Ishikawa (cell line): ENCODE measurements around the gene PCDH9.

Experiments used
- CEBPB ChIP-seq: IDR thresholded peaks from 2 replicates; pipeline ENCODE4 v1.6.1; 2012
- CREB1 ChIP-seq: IDR thresholded peaks from 2 replicates; pipeline ENCODE4 v1.6.1; 2012; ENCODE audit warnings: low read depth
- EGR1 ChIP-seq: IDR thresholded peaks from 2 replicates; pipeline ENCODE4 v1.6.1; 2012
- EP300 ChIP-seq: IDR thresholded peaks from 2 replicates; pipeline ENCODE4 v1.6.1; 2012; ENCODE audit warnings: borderline replicate concordance
- FOXM1 ChIP-seq: IDR thresholded peaks from 2 replicates; pipeline ENCODE4 v1.6.1; 2012; ENCODE audit warnings: low read depth, borderline replicate concordance
- NFIC ChIP-seq: IDR thresholded peaks from 2 replicates; pipeline ENCODE4 v1.6.1; 2012
- RAD21 ChIP-seq: IDR thresholded peaks from 2 replicates; pipeline ENCODE4 v1.6.1; 2012; ENCODE audit warnings: low read depth
- REST ChIP-seq: IDR thresholded peaks from 2 replicates; pipeline ENCODE4 v1.6.1; 2012; ENCODE audit warnings: low read depth, mild to moderate bottlenecking
- TAF1 ChIP-seq: IDR thresholded peaks from 2 replicates; pipeline ENCODE4 v1.6.1; 2012; ENCODE audit warnings: low read depth, mild to moderate bottlenecking
- TCF12 ChIP-seq: IDR thresholded peaks from 2 replicates; pipeline ENCODE4 v1.6.1; 2012; ENCODE audit warnings: low read depth
- TEAD4 ChIP-seq: IDR thresholded peaks from 2 replicates; pipeline ENCODE4 v1.6.1; 2012
- YY1 ChIP-seq: IDR thresholded peaks from 2 replicates; pipeline ENCODE4 v1.6.1; 2012; ENCODE audit warnings: low read depth
- ZBTB7A ChIP-seq: IDR thresholded peaks from 2 replicates; pipeline ENCODE4 v1.6.1; 2012; ENCODE audit warnings: low read depth
- TF ChIP-seq, protein P1 (sequence below): IDR thresholded peaks from 2 replicates; pipeline ENCODE4 v1.6.1; 2012
- TF ChIP-seq, protein P2 (sequence below): IDR thresholded peaks from 2 replicates; pipeline ENCODE4 v1.6.1; 2012

The PCDH9 gene

GRCh38 chr13:66354879-66355751, 875.0 kb downstream of the PCDH9 start:
- TF ChIP-seq EGR1, result no peak
- TF ChIP-seq, protein P1, sequence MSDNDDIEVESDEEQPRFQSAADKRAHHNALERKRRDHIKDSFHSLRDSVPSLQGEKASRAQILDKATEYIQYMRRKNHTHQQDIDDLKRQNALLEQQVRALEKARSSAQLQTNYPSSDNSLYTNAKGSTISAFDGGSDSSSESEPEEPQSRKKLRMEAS, result no peak
- TF ChIP-seq YY1, result no peak
- TF ChIP-seq CEBPB, result no peak
- TF ChIP-seq TCF12, result no peak
- no peak for TF ChIP-seq CREB1
- TF ChIP-seq, protein P2, sequence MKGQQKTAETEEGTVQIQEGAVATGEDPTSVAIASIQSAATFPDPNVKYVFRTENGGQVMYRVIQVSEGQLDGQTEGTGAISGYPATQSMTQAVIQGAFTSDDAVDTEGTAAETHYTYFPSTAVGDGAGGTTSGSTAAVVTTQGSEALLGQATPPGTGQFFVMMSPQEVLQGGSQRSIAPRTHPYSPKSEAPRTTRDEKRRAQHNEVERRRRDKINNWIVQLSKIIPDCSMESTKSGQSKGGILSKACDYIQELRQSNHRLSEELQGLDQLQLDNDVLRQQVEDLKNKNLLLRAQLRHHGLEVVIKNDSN, result no peak
- no peak for TF ChIP-seq ZBTB7A

- no peak for TF ChIP-seq EP300
- no peak for TF ChIP-seq CREB1
- TF ChIP-seq TEAD4, result no peak
- TF ChIP-seq, protein P2, result no peak
- TF ChIP-seq NFIC, result no peak
- TF ChIP-seq TCF12, result no peak
- TF ChIP-seq RAD21, result no peak
Measured at GRCh38 chr13:66353664-66354063, 876.5 kb downstream of the PCDH9 start.

GRCh38 chr13:66349966-66350365, 880.2 kb downstream of the PCDH9 start:
- TF ChIP-seq TEAD4, result peak; percentile 34
- TF ChIP-seq ZBTB7A, result no peak
- TF ChIP-seq, protein P1, result no peak
- TF ChIP-seq REST, result no peak
- TF ChIP-seq CREB1, result no peak
- TF ChIP-seq RAD21, result no peak

- TF ChIP-seq YY1 (no peak), TCF12 (no peak), TAF1 (no peak)
- TF ChIP-seq, protein P2, result no peak
Measured at GRCh38 chr13:66348745-66349690, 881.1 kb downstream of the PCDH9 start.

GRCh38 chr13:66347486-66348117, 882.5 kb downstream of the PCDH9 start:
- TF ChIP-seq NFIC (no peak), EP300 (no peak), EGR1 (no peak), RAD21 (no peak), REST (no peak), YY1 (no peak), CEBPB (no peak), ZBTB7A (no peak), TAF1 (no peak), CREB1 (no peak), TCF12 (no peak), FOXM1 (no peak), TEAD4 (no peak)
- TF ChIP-seq, protein P1, result no peak
- TF ChIP-seq, protein P2, result no peak
